ENCODE measurements around the gene TUBGCP2.
"Not testable (repeated sequence)": the region's sequence is repeated elsewhere in the genome, so short reads cannot be mapped to it uniquely, and the experiment has no call there.

TUBGCP2 gene

DNA sequence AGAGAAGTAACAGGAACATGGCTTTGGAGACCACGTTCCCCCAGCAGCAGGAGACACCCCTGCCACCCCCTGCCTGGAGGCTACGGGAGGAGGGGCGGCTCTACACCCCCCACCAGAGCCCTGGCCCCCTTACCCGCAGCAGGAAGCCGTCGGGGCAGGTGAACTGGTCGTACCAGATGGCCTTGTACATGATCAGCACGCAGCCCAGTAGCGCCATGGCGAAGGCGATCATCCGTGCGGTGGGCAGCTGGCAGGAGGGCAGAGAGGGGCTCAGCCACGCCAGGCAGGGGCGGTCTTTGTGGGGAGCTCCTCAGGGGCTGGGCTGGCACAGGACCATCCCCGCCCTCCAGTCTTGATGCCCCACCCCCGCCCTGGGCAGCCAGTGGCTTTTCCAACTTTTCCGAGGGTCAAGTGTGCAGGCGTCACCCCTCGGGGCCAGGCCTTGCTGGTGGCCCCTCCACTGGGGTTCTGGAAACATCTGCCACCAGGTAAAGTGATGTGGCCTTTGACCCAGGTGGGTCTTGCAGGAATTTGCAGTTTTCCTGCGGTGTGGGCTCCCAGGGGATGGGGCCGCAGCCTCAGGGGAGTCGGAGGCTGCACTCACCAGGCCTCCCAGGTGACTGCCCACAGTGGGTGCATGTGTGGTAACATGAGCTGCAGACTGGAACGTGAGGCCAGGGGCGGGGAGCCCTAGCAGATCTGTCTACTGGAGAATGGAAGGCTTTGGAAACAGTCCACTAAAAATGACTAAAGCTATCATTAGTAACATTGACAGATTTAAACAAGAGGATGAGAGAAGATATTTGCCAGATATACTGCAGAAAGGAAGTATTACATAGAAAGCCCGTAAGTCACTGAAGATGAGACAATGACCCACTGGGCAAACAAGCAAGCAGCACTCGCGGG lies 18.3 kb upstream of the TUBGCP2 start:
- in situ Hi-C loops (cut with MboI; ENCODE audit: low sequenced_read_pairs): no loop called here

DNA sequence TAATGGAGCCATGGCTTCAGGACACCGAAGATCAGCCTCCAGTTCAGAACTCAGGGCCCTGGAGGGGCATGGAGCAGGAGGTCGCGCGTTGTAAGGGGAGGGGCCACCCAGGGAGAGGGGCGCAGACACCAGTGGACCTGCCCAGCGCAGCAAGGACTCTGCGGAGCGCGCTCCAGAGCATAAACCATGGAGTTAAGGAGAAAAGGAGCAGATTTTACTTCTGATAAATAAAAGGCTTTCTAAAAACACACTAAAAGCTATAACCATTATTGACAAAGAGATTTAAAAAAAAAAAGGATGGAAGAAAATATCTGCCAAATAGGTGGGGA lies 17.5 kb upstream of the TUBGCP2 start:
- in situ Hi-C loops (cut with MboI; ENCODE audit: low sequenced_read_pairs): no loop called here

DNA sequence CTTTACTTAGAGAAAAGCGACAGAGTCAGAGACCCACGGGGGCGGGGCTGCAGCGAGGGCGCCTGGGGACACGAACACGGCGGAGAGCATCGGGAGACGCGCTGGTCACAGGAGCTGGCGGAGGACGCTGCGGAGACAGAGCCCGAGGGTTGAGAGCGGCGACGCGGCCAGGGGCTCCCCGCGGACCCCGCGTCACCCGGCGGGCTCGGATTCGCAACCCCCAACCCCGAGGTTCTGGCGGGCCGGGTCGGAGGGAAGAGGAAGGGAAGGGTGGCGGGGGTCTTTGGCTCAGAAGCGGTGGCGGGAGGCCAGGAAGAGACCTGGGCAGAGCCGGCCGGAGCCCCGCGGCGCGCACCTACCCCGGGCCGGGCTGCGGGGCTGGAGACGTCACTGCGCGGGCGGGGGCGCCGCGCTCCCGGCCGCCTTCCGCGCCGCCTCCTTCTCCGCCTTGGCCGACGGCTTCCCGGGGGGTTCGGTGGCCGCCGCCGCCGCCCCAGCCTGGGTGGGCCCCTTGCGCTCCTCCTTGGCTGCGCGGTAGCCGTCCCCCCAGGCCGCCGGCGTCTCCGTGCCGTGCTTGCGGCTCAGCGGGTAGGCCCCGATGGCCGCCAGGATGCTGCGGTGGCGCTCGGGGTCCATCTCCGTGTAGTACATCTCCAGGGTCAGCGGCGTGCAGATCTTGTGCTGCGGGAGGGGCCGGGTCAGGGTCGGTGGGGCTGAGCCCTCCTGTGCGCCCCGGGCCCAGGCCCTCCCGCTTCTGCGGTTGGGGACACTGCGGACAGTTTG lies 17.0 kb upstream of the TUBGCP2 start:
- in situ Hi-C loops (cut with MboI; ENCODE audit: low sequenced_read_pairs): no loop called here

DNA sequence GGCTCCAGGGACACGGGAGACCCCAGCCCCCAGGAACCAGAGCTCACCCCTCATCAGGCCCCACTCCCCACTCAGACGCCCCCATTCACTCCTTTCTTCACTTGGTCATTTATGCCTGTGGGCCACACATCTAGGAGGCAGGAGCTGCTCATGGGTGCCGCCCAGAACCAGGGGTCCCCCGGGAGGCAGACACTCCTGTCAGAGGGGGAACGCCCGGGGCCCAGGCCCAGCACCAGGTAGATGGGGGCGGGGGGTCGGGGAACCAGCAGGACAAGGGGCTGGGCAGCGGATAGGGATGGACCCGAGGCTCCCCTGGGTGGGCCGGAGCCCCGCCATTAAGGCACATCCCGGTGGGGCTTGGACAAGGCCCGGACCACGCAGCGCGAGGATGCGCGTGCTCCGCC lies 16.2 kb upstream of the TUBGCP2 start:
- in situ Hi-C loops (cut with MboI; ENCODE audit: low sequenced_read_pairs): no loop called here

DNA sequence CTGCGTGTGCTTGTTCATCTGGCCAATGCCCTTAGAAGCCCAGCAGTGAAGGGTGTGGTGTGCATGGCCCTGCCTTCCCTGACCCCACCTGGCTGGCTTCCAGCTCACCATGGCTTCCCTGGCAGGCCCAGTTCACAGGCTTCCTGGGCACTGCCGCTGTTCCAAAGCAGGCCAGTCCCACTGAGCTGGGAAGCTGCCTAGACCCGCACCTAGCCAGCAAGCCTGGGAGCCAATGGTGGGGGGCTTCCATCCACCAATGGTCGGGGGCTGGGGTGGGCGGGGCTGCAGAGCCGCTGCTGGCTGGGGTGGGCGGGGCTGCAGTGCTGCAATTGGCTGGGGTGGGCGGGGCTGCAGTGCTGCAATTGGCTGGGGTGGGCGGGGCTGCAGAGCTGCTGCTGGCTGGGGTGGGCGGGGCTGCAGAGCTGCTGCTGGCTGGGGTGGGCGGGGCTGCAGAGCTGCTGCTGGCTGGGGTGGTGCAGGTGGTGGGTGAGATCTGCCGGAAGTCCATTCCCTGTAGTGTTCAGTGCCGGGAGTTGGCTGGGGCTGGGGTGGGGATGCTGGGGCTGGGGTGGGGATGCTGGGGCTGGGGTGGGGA lies 15.6 kb upstream of the TUBGCP2 start:
- in situ Hi-C loops (cut with MboI; ENCODE audit: low sequenced_read_pairs): no loop called here

DNA sequence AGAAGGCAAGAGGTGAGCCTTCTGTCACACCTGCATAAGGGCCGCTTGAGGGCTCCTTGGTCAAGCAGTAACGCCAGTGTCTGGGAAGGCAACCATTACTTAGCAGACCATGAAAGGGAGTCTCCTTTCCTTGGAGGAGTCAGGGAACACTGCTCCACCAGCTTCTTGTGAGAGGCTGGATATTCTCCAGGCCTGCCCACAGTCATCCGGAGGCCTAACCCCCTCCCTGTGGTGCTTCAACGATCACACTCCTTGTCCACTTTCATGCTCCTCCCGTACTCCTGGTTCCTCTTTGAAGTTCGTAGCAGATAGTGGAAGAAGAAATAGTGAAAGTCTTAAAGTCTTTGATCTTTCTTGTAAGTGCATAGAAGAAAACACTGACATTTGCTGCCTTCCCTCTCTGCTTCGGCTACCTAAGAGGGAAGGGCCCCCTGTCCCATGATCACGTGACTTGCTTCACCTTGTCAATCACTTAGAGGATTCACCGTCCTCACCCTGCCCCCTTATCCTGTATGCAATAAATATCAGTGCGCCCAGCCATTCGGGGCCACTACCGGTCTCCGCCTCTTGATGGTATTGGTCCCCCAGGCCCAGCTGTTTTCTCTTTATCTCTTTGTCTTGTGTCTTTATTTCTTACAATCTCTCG lies 13.5 kb upstream of the TUBGCP2 start:
- in situ Hi-C loops (cut with MboI; ENCODE audit: low sequenced_read_pairs): not testable (repeated sequence)

DNA sequence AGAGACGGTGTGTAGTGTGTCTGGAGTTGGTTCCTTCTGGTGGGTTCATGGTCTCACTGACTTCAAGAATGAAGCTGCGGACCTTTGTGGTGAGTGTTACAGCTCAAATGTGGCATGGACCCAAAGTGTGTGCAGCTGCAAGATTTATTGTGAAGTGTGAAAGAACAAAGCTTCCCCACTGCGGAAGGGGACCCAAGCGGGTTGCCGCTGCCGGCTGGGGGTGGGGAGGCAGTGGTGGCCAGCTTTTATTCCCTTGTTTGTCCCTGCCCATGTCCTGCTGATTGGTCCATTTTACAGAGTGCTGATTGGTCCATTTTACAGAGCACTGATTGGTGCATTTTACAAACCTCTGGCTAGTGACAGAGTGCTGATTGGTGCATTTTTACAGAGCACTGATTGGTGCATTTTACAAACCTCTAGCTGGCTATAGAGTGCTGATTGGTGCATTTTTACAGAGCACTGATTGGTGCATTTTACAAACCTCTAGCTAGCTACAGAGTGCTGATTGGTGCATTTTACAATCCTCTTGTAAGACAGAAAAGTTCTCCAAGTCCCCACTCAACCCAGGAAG lies 12.3 kb upstream of the TUBGCP2 start:
- in situ Hi-C loops (cut with MboI; ENCODE audit: low sequenced_read_pairs): not testable (repeated sequence)

DNA sequence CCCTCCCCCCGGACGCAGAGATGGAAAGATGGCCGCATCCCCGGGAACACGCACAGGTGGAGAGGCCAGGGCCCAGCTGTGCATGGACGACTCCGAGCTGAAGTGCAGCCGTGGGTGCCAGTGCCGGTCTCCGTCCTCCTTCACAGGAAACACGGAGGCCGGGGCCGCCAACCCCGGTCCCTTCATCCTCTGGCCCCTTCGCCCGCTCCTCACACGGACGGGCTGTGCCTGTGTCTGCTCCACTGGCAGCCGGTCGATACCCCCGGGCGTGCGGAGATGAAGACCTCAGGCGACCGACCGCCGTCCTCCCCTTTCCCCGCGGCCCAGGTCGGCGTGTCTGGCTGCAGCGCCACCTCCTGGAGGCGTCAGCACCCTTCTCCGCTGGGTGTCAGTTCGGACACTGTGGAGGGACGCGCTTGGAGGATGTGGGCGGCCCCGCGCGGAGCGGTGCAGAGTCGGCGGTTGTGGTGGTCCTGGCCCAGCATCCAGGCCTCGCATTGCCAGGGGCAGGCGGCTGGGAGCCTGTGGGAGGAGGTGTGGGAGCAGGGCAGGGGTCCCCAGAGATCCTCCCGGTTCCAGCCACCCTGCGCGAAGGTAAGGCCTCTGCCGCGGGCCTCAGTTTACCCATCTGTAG lies 9.9 kb upstream of the TUBGCP2 start:
- in situ Hi-C loops (cut with MboI; ENCODE audit: low sequenced_read_pairs): no loop called here

DNA sequence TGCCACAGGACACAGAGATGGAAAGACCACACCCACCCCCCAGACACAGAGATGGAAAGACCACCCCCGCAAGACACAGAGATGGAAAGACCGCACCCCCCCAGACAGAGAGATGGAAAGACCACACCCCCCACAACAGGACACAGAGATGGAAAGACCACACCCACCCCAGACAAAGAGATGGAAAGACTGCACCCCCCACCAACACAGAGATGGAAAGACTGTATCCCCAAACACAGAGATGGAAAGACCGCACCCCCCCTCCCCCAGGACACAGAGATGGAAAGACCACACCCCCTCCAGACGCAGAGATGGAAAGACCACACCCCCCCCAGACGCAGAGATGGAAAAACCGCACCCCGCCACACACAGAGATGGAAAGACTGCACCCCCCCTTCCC lies 8.1 kb upstream of the TUBGCP2 start:
- in situ Hi-C loops (cut with MboI; ENCODE audit: low sequenced_read_pairs): no loop called here

DNA sequence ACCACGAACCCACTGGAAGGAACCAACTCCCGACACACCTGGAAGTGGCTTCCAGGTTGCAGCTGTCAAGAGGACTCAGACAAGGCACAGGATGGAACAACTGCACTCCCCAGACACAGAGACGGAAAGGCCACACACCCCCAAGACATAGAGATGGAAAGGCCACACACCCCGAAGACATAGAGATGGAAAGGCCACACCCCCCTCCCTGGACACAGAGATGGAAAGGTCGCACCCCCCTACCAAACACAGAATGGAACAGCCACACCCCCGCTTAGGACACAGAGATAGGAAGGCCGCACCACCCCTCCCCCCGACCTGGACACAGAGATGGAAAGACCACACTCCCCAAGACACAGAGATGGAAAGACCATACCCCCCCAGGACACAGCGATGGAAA lies 7.6 kb upstream of the TUBGCP2 start:
- in situ Hi-C loops (cut with MboI; ENCODE audit: low sequenced_read_pairs): no loop called here

DNA sequence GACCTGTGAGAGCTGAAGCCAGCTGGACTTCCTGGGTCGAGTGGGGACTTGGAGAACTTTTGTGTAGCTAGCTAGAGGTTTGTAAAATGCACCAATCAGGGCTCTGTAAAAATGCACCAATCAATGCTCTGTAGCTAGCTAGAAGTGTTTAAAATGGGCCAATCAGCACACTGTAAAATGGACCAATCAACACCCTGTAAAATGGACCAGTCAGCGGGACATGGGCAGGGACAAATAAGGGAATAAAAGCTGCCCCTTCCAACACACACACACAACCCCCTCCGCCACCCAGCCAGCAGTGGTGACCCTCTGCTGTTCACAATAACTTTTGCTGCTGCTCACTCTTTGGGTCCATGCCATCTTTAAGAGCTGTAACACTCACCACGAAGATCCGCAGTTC lies 7.2 kb upstream of the TUBGCP2 start:
- in situ Hi-C loops (cut with MboI; ENCODE audit: low sequenced_read_pairs): no loop called here

DNA sequence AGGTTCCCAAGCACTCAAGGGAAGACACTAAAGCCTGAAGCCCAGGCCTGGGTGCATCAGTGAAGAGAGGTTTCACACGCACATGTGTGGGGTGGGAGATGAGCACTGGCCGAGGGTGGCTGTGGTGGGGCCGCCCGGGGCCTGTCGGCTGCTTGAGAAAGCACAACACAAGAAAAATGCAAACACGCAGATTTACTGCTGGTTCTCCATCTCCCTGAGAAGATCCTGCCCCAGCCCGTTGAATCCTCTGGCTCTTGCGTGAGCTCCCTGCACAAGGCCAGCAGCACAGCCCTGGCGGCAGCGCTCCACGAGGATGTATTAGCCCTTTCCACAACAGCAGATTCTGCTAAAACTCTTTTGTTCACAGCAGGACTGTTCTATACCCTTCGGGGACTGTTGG lies 6.2 kb upstream of the TUBGCP2 start:
- in situ Hi-C loops (cut with MboI; ENCODE audit: low sequenced_read_pairs): no loop called here

DNA sequence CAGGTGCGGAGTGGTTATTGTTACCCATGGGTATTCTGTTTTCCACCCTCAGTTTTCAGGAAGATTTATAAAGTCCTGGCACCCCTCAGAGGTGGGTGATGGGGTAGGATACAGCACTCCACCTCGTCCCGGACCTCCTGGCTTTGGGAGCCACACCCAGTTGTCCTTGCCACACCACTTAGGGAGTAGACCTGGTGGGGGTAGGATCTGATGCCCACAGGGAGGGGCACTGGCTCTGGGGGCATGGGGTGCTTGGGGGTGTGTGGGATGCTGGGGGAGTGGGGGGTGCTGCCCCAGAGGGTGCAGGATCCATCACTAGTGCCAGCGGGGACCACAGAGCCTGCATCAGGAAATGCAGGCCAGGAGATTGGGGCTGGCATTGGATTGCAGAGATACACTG lies 4.5 kb upstream of the TUBGCP2 start:
- in situ Hi-C loops (cut with MboI; ENCODE audit: low sequenced_read_pairs): no loop called here

DNA sequence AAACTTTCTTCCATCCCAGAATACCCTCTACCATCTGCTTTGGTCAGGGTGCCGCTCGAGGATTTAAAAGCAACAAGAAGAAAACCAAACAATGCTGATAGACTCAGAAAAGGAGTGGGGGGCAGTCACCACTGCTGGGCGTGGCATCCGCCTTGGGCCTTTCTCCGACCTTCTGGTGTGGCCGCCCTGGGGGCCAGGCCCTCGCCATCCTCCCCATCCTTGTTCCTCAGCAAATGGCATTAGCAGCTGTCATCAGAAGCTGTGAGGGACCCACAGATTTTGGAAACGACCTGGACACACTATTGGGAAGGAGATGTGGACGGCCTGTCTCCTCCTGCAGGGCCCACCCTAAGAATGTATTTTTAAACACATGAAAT lies 4.1 kb upstream of the TUBGCP2 start:
- in situ Hi-C loops (cut with MboI; ENCODE audit: low sequenced_read_pairs): no loop called here

DNA sequence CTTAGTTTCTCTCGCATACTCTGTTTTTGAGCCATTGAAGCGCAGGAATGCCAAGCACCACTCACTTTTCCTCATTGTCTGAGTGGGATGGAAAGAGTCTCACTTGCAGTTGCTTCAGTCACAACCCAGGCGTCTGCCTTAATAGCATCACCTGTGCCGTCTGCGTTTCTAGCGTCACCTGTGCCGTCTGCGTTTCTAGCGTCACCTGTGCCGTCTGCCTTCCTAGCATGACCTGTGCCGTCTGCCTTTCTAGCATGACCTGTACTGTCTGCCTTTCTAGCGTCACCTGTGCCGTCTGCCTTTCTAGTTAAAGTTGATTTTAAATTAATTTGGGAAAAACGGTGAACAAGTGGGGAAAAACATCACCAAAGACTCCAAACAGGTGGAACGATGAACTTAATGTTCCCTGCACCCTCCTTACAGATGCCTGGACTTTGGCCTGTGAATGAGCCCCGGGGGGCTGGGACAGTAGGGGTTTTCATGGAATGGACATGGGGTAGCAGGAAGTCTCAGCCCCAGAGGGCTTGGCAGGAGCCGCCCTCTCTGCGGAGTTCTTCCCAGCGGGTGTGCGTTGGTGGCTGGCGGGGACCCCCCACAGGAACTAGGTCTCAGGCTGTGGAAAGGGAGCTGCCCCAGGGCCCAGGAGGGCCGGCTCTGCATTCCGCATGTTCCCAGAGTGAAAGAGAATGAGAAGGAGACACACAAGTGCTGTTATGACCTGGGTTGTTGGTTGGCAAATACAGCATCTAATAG lies 3.5 kb upstream of the TUBGCP2 start:
- in situ Hi-C loops (cut with MboI; ENCODE audit: low sequenced_read_pairs): no loop called here

DNA sequence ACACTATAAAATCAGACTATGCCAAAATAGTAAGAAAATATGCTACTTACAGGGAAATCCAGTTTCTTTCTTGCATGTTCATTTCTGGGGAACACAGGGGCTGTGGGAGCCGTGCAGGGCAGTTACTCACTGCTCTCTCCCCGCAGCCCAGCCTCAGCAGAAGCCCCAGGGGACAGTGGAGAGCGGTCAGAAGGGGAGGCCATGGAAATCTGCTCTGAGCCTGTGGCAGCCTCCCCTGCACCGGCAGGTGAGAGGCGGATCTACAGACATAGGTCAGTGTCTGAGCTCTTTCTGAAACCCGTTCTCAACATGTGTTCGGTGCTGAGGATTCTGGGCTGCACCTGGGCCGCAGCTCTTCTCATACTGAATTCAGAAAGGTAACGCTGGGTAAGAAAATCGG lies 2.9 kb upstream of the TUBGCP2 start:
- in situ Hi-C loops (cut with MboI; ENCODE audit: low sequenced_read_pairs): no loop called here

DNA sequence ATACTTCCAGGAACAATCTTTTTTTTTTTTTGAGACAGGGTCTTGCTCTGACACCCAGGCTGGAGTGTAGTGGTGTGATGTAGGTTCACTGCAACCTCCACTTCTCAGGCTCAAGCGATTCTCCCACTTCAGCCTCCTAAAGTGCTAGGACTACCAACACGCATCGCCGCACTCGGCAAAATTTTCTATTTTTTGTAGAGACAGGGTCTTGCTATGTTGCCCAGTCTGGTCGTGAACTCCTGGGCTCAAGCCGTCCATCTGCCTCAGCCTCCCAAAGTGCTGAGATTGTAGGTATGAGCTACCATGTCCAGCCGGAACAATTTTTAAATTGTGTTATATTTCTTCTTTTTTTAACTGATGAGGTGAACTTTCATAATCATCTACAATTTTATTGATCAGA lies 2.1 kb upstream of the TUBGCP2 start:
- in situ Hi-C loops (cut with MboI; ENCODE audit: low sequenced_read_pairs): no loop called here

DNA sequence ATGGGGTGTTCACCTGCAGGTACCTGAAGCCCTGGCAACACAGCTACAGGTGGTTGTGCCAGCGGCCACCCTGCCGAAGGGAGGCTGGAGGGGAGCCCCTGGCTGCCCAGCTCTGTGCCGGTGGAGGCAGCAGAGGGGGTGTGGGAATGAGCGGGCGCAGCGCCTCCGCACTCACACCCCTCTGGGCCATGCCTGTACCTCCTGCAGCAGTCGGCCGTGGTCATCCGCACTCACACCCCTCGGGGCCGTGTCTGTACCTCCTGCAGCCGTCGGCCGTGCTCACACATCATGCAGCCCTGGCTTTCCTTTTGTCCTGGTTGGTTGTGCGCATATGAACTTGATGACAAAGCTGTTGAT lies 1.7 kb upstream of the TUBGCP2 start:
- in situ Hi-C loops (cut with MboI; ENCODE audit: low sequenced_read_pairs): no loop called here

DNA sequence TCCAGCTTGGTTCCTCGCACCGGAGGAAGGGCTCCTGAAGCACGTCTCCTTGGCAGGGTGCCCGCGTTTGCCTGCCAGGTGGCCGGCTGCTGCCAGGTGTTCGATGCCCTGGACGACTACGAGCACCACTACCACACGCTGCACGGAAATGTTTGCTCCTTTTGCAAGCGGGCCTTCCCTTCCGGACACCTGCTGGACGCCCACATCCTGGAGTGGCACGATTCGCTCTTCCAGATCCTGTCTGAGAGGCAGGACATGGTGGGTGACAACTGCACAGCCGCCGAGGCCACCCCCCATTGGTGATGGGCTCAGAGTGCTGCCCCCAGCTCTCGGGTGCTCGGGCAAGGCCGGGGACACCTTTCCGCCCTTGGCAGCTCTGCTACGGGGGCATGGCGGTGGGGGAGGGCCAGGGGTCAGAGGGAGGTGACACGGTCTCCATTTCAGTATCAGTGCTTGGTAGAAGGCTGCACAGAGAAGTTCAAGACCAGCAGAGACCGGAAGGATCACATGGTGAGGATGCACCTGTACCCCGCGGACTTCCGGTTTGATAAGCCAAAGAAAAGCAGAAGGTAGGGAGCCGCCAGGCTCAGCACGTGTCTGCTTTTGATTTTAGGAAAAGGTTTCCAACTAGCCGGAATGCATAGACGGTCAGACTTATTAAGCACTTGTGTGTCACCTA lies 1.2 kb upstream of the TUBGCP2 start:
- in situ Hi-C loops (cut with MboI; ENCODE audit: low sequenced_read_pairs): no loop called here
